Neural progenitor cell (in vitro differentiated cells): ENCODE measurements around the gene RNF225.

Experiments used
- CTCF ChIP-seq: fragments of 200-600 bp; sonication (generic); IDR thresholded peaks from 2 replicates; pipeline ENCODE4 v1.5.1; 2017; ENCODE audit warnings: antibody characterized with exemption, mild to moderate bottlenecking
- EZH2 ChIP-seq: fragments of 200-600 bp; sonication (generic); IDR thresholded peaks from 2 replicates; pipeline ENCODE4 v1.6.1; 2017; ENCODE audit warnings: antibody characterized with exemption, mild to moderate bottlenecking, moderate library complexity

GRCh38 chr19:58349590-58349989 lies 45.9 kb upstream of the RNF225 start:
- TF ChIP-seq CTCF, result no peak
- TF ChIP-seq EZH2, result no peak
